Activated CD4-positive, alpha-beta T cell treated with anti-CD3 and anti-CD28 coated beads, Interleukin-2, amount 50 U/mL, for 16 hours (primary cell): ENCODE data around the gene CRACR2A.

Source experiments
- DNase-seq: peaks from one replicate; pipeline ENCODE4 v3.0.0-alpha.2; 2020

Gene CRACR2A

DNA sequence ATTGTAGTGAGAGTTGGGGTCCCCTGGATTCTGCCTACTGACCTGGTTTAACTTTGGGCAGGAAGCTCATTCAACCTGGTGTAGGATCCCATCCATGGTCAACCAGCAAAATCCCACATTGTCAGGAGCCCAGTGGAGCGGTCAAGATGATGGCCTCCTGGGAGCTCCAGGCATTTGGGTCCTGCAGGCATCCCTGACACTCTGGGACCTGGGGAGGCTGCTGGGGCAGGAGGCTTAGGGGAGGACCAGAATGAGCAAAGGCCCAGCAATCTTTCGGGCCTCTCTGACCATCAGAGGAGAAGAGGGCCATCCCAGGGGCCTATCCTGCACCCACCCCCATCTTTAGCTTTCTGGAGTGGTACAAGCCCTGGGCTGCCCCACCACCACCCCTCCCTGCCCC, 157.9 kb downstream of the CRACR2A start:
- no peak for DNase-seq

DNA sequence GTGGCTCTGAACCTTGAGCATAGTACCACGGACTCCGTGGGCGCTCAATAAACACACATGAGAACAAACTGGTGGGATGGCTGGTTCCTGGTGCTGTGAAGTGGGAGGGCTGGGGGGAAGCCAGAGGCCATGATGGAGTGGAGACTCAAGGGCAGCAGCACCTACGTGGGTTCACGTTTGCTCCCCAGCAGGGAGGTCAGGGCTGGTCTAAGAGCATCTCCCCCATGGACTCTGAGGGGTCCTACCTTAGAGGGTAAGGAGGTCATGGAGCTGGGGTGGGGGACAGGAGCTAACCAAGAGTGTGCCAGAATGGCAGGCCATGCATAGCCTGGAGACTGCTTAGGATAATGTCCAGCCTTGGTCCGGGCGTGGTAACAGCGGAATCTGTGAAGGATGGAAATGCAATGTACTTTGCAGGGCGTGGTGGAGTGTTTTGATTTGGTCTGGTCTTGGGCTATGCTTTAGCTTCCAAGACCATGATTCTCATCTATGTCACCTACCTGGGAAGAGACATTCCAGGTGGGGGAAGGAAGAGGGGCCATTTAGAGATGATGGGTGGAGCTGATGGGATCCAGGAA, 158.9 kb downstream of the CRACR2A start:
- DNase-seq: no peak

DNA sequence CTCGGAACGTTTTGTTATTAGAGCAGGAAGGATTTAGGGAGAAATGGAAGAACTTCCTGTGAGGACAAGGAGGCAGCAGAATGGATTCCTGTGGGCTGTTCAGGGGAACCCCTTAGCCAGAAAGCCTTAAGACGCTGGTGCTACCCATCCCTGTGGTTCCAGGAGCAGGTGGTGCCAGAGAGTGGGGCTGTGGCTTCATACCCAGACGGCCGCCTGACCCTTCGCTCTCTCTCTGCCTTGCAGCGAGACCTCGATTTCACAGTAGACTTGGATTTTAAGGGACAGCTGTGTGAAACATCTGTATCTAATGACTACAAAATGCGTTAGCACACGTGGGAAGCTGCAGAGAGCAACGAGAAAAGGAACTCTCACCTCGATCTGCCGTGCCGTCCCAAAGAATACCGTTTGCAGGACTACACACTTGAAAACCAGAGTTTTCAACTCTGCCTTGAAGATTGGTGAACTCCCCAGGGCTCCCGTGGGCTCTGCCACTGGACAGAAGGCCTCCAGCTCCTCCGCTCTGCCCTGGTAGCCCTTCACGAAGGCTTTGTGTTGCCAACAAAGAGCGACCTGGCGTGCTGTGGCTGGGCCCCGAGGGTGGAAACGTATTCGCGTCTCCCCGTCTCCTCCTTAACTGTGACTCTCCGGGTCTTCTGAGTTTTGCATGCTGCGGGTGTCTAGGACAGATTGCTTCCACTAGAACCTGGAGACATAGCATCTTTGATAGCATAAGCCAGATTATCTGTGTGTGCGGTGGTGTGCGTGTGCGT, 159.9 kb downstream of the CRACR2A start:
- DNase-seq: no peak

GRCh38 chr12:3589745-3590144, 163.2 kb downstream of the CRACR2A start:
- no peak for DNase-seq

- no peak for DNase-seq
Observed at GRCh38 chr12:3587402-3588013, 165.4 kb downstream of the CRACR2A start.

- DNase-seq: no peak
Observed at GRCh38 chr12:3583656-3584334, 169.1 kb downstream of the CRACR2A start.

- no peak for DNase-seq
Observed at GRCh38 chr12:3580094-3580749, 172.7 kb downstream of the CRACR2A start.

GRCh38 chr12:3579446-3580093, 173.3 kb downstream of the CRACR2A start:
- no peak for DNase-seq

DNA sequence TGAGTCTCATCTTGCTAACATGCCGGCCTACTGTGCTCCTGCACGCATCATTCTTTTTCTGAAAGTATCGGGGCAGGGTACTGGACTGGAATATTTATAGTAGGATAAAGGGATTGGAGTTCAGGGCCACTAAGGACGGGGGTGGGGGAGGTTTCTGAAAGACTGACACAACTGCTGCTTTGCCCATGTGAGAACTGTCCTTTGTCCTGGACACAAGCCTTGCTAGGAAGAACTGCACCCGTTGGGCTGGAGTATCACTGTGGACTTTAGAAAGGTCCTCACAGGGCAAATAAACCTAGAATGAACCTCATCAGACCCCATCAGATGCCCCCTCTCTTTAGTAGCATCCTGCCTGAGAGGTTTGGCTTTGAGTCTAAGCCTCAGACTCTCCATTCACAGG, 174.4 kb downstream of the CRACR2A start:
- DNase-seq: no peak

- no peak for DNase-seq
Observed at GRCh38 chr12:3576891-3577290, 176.0 kb downstream of the CRACR2A start.

- no peak for DNase-seq
Observed at GRCh38 chr12:3574986-3575385, 177.9 kb downstream of the CRACR2A start.

DNA sequence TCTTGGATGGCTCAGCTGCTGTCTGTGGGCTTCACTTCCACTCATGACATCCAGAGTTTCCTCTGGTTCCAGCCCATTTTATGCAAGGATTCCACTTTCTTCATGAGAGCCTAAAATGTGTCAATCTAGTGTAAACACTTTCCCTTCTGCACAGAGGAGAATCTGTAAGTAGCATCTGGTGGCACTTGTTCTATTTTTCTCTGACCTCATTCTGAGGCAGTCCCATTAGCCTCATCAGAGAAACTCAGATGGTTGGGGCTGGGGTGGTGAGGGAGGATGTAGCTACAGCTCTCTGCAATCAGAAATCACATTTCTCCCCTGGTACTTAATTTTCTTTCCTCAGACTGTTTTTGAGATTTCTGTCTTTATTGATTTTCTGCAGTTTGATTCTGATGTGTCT, 180.3 kb downstream of the CRACR2A start:
- DNase-seq: no peak

- DNase-seq: no peak
Observed at GRCh38 chr12:3571724-3572123, 181.2 kb downstream of the CRACR2A start.

DNA sequence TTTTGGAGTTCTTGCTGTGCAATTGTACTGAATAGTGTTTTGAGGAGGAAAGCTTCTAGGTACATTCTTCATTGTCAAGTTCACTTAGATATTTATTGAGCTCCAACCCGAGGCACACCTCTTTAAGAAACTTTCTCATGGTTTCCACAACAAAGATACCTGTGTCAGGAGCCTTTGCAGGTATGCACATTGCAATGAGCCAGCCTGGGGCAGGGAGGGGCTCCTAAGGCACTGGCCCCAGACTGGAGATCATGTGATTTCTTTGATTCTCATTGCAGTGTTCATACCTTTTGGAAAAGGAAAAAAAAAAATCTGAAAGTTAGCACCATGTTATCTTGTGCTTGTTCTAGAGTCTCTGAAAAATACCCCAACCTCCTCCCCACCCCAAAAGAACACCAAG, 181.6 kb downstream of the CRACR2A start:
- no peak for DNase-seq

GRCh38 chr12:3568695-3569094, 184.2 kb downstream of the CRACR2A start:
- DNase-seq: no peak

DNA sequence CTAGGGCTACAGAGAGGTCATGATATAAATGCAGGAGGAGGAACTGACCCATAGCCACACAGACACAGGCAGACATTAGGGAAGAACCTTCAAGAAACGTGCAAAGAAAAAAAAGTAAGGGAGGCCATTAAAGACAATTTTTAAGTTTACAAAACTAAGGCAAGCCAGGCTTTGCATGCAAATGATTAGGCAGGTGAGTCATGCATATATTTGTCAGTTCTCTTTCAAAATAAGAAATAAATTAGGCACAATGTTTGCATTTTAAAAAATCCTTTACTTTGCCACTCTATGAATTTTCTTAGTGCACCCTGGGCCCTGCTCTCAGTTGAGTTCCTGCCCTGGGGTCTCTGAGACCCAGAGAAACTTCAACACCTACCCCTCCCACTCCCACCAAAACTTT, 186.9 kb downstream of the CRACR2A start:
- DNase-seq: no peak
